HG02571 (cell line): ENCODE data around the gene WNT3.

Experiments
- ATAC-seq: cut with Tn5 transposase; IDR thresholded peaks from one replicate; pipeline ENCODE4 v1.9.1; 2021; ENCODE audit warnings: mild to moderate bottlenecking, moderate library complexity; ENCODE audit not compliant: unreplicated experiment

Gene WNT3

GRCh38 chr17:46789610-46790009 is 28.9 kb downstream of the WNT3 start:
- ATAC-seq = no peak

- no peak for ATAC-seq
Measured at GRCh38 chr17:46788796-46789195, 29.7 kb downstream of the WNT3 start.

GRCh38 chr17:46788300-46788699 is 30.2 kb downstream of the WNT3 start:
- ATAC-seq = no peak

DNA sequence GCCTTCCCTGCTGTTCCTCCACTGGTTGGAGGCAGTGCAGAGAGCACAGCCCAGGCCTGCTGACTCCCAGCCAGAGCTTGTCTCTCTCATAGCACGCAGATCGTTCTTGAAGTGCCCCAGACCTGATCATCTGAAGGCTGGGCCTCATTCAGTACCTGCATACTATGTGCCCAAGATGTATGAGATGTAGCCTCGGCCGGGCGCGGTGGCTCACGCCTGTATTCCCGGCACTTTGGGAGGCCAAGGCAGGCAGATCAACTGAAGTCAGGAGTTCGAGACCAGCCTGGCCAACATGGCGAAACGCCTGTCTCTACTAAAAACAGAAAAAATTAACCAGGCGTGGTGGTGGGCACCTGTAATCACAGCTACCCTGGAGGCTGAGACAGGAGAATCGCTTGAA is 31.0 kb downstream of the WNT3 start:
- no peak for ATAC-seq

DNA sequence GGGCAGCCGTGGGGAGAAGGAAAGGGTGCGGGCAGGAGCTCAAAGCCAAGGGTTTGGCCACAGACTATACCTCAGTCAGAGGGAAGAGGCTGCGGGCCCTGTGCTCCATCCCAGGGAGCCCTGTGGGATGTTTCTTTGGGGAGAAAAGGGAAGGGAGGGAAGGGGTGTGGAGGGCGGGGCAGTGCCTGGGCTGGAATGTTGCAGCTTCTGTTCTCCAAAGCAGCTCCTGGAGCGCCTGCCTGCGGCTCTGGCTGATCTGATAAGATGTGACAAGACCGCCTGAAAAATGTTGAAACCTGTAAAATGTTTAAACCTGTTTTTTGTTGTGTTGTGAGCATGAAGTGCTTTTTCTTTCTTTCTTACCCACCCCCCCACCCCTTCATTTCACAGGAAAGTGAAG is 32.8 kb downstream of the WNT3 start:
- ATAC-seq = no peak

GRCh38 chr17:46783031-46783593 is 35.4 kb downstream of the WNT3 start:
- no peak for ATAC-seq

GRCh38 chr17:46782250-46782953 is 36.1 kb downstream of the WNT3 start:
- no peak for ATAC-seq

GRCh38 chr17:46780003-46780373 is 38.5 kb downstream of the WNT3 start:
- no peak for ATAC-seq

DNA sequence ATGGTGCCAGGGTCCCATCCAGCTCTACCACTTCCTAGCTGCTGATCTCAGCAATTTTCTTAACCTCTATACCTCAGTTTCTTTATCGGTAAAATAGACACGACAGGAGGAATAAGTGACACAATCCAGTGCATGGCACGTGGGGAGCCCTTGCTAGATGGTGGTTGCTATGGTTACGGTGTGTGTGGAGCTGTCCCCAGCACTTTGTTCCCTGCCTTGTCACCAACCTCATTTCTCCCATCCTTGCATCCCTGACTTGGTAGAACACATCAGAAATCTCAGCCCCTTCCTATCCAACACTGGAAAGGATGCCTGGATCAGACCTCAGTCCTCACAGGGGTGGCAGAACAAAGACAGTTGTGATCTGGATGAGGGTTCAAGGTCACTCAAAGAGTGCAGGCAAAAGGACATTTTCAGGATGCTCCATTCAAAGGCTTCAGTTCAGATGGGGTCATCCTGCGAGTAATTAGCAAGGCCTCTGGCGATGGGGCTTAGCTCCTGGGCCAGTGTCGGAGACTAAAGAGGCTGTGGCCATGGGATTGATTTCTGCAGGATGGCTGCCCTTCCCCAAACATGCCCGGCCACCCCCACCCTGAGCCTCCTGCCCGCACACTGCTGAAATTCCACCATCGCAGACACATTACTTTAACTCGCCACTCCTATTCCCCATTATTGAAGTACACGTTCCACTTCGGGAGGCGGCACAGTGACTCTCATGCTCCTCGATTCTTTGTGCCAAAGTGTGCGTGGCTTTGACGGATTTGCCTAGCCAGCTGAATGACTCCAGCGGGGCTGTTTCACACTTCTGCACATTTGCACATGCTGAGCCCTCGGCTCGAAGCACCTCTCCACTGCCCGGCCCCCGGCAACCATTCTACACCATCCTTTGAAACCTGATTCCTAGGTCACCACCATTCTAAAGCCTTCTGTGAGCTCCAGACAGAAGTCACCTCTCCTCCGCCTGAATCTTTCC is 40.3 kb downstream of the WNT3 start:
- ATAC-seq = no peak

- no peak for ATAC-seq
Measured at GRCh38 chr17:46776298-46777005, 42.0 kb downstream of the WNT3 start.

DNA sequence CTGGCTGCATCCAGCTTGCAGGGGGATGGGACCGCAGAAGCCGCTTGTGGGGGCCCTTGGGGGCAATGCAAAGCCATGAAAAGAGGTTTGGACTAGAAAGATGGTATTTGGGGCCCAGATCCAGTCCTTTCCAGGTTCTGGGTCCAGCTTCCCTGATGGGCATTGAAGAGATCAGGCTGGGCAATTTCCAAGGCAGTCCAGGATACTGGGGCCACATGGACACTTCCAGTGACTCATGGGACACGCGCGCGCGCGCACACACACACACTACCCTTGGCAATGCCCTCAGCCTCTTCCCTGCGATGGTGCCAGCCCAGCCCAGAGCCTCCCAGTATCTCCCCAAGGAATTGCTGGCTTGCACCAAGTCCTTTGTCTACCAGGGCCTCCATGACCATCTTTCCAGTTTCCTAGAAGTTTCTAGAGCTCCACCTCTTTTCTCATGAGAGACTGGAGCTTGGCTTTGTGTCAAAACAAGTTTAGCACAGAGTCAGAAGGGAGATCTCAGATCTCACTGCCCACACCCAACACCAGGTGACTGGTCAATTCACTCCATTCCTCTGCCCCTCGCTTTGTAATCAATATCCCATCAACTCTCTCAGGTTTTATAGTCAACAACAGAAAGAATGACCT is 44.3 kb downstream of the WNT3 start:
- no peak for ATAC-seq

DNA sequence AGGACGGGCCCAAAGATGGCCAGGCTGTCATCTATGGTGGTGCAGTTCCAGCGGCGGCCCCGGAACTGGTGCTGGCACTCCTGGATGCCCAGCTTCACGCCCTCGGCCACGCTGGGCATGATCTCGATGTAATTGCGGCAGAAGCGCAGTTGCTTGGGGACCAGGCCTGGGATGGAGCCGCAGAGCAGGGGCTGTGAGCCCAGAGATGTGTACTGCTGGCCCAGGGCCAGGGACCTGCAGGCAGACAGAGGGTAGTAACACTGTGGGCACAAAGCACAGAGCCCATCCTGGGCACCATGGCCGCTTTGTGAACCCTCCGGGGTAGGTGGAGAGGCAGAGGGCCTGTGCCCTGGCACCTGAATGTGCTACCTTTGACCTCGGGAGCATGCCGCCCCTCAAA is 44.8 kb downstream of the WNT3 start:
- ATAC-seq = no peak

DNA sequence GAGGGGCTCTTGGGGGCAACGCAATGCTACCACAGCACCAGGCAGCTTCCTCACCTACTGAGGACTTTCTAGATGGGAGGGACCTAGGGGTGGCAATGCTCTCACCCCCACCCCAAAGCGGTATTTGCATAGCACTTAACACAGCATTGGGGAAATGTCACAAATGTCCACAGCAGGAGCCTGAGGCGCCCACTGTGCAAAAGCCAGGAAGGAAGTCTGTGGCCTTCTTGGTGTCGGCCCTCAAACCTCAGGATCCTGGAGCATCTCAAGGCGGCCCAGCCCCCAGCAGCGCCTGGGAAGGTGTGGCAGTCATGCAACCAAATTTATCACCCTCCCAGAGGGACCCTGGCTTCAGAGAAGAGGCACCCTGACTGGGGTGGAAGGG is 45.3 kb downstream of the WNT3 start:
- no peak for ATAC-seq

DNA sequence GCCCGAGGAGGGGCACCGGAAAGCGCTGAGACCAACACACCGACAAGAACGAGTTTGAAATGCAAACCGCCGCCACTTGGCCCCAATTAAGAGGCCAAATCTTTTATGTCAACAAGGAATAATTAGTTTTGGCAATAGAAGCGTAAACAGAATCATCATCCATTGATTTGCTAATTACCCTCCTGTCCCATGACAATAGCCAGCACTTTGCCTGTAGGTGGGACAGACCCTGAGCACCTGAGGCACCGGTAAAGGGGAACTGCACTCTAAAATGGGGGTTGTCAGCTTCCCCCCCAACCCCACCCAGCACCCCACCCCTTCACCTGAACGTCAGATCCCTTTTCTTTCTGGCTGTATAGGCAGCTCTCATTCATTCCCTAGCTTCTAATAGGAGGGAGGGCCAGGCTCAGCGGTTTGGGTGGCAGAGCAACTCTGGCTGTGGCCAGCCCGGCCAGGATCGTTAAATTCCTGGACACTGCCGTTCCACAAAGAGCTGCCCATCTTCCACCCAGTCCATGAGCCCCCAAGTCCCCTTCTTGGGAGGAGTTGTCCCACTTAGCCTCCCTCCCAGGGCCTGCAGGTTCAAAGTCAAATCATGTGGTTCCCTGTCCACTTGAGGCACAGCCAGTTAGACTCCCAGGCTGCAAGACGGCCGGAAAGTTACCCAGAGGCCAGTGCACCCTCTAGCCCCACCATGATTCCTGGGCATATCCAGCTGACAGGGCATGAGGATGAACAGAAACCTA is 45.8 kb downstream of the WNT3 start:
- no peak for ATAC-seq

GRCh38 chr17:46771561-46772474 is 46.7 kb downstream of the WNT3 start:
- ATAC-seq = no peak

GRCh38 chr17:46770818-46771560 is 47.5 kb downstream of the WNT3 start:
- no peak for ATAC-seq

GRCh38 chr17:46770439-46770817 is 48.1 kb downstream of the WNT3 start:
- ATAC-seq = no peak
